Measurements from ENCODE around the gene PLXDC2.

PLXDC2 gene

GRCh38 chr10:19904202-19904661 lies 88.0 kb downstream of the PLXDC2 start:
- in situ Hi-C loops (cut with MboI; ENCODE audit: low sequenced_read_pairs), result no loop called here

GRCh38 chr10:19906108-19906791 lies 90.0 kb downstream of the PLXDC2 start:
- in situ Hi-C loops (cut with MboI; ENCODE audit: low sequenced_read_pairs), result no loop called here

GRCh38 chr10:19908991-19909696 lies 92.9 kb downstream of the PLXDC2 start:
- in situ Hi-C loops (cut with MboI; ENCODE audit: low sequenced_read_pairs), result no loop called here

- in situ Hi-C loops (cut with MboI; ENCODE audit: low sequenced_read_pairs), result no loop called here
Observed at GRCh38 chr10:19911886-19912285, 95.7 kb downstream of the PLXDC2 start.

- in situ Hi-C loops (cut with MboI; ENCODE audit: low sequenced_read_pairs), result no loop called here
Observed at GRCh38 chr10:19913987-19914386, 97.8 kb downstream of the PLXDC2 start.

GRCh38 chr10:19915125-19915524 lies 98.9 kb downstream of the PLXDC2 start:
- in situ Hi-C loops (cut with MboI; ENCODE audit: low sequenced_read_pairs), result no loop called here

DNA sequence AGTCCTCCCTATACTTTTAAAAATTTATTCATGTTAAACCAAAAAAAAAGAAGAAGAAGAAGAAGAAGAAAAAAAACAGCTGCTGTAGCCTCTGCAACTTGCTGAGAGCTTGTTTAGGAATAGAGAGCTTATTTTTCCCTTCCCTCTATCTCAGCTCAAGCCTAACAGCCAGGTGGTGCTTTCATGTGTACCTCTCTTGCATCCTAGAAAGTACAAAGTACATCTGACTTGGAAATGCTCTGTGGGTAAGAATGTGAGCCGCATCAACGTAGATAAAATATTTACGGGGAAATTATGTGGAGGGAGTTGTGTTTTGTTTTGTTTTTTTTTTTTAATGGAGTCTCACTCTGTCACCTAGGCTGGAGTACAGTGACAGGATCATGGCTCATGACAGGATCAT lies 99.6 kb downstream of the PLXDC2 start:
- in situ Hi-C loops (cut with MboI; ENCODE audit: low sequenced_read_pairs), result no loop called here

- in situ Hi-C loops (cut with MboI; ENCODE audit: low sequenced_read_pairs), result no loop called here
Observed at GRCh38 chr10:19917751-19918478, 101.7 kb downstream of the PLXDC2 start.

DNA sequence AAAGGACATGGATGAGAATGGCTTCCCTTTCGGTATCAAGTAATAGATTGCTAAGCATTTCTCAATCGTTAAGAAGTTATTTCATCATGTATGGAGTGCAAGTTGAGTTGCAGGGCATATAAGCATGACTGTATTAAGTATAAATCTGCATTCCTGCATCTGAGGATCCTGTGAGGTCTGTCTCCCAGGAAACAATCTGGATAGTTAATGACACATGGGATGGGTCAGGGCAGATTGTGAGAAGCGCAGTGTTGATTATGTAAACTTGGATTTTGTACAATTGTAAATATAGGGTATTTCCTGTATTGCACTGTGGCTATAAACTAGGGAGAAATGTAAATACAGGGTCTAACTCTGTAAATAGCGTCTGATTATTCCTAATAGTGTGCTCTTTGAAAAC lies 102.6 kb downstream of the PLXDC2 start:
- in situ Hi-C loops (cut with MboI; ENCODE audit: low sequenced_read_pairs), result no loop called here

DNA sequence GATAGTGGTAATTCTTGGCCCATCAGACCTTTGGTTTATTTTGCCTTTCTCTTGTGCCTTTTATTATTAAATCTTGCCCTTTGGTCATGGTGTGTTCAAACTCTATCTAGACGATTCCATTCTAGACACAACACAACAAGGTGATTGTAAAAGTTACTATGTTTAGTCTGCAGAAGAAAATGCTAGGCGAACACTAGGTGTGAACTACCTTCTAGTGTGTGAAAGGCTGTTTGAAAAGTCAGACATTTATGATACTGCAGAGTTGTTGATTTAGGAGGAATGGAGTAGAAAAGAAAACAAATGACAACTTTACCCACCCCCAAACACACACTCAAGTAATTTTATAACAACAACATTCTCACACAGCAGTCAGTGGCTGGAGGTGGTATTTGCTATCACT lies 103.4 kb downstream of the PLXDC2 start:
- in situ Hi-C loops (cut with MboI; ENCODE audit: low sequenced_read_pairs), result no loop called here

GRCh38 chr10:19920075-19920726 lies 104.0 kb downstream of the PLXDC2 start:
- in situ Hi-C loops (cut with MboI; ENCODE audit: low sequenced_read_pairs), result no loop called here

GRCh38 chr10:19921300-19922140 lies 105.3 kb downstream of the PLXDC2 start:
- in situ Hi-C loops (cut with MboI; ENCODE audit: low sequenced_read_pairs), result no loop called here

DNA sequence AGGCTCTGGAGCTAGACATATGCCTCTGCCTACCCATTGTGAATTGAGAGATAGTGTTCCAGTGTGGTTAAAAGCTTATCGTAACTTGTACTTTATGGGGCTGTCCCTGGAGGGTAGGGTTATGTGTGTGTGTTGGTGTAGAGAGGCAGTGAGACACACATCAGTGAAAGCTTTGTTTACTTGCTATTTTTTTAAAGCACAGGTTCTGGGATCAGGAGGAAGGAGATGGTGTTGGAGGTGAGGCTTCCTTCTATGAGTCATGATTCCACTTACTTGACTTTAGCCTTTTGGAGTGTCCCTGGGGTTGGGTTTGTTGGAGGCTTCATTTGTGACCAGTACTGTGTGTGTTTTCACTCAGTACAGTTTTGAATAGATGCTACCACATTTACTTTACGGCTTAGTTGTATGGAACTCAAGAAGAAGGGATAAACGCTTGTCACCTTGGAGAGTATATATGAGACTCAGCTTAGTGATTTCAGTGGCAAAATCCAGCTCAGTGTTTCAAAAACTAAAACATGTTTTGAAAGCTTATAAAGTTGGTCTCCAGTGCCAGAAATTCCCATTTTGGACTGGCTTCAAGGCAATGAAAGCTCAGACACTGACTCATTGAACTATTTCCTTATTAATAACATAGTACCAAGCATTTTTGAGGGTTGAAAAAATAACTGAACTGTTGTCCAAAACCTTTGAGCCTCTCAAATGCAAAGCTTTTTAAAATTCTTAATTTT lies 106.2 kb downstream of the PLXDC2 start:
- in situ Hi-C loops (cut with MboI; ENCODE audit: low sequenced_read_pairs), result no loop called here

- in situ Hi-C loops (cut with MboI; ENCODE audit: low sequenced_read_pairs), result no loop called here
Observed at GRCh38 chr10:19925064-19925463, 108.8 kb downstream of the PLXDC2 start.

DNA sequence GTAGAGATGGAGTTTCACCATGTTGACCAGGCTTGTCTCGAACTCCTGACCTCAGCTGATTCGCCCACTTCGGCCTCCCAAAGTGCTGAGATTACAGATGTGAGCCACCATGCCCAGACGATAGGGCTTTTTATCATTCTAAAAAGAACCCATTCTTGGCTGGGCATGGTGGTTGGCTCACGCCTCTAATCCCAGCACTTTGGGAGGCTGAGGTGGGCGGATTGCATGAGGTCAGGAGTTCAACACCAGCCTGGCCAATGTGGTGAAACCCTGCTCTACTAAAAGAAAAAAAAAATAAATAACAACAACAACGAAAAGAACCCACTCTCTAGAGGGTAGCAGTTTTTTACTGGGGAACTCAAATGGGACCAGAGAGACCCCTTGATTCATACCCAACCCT lies 112.7 kb downstream of the PLXDC2 start:
- in situ Hi-C loops (cut with MboI; ENCODE audit: low sequenced_read_pairs), result no loop called here

- in situ Hi-C loops (cut with MboI; ENCODE audit: low sequenced_read_pairs), result no loop called here
Observed at GRCh38 chr10:19929506-19930140, 113.4 kb downstream of the PLXDC2 start.

GRCh38 chr10:19930936-19931893 lies 115.0 kb downstream of the PLXDC2 start:
- in situ Hi-C loops (cut with MboI; ENCODE audit: low sequenced_read_pairs), result no loop called here

DNA sequence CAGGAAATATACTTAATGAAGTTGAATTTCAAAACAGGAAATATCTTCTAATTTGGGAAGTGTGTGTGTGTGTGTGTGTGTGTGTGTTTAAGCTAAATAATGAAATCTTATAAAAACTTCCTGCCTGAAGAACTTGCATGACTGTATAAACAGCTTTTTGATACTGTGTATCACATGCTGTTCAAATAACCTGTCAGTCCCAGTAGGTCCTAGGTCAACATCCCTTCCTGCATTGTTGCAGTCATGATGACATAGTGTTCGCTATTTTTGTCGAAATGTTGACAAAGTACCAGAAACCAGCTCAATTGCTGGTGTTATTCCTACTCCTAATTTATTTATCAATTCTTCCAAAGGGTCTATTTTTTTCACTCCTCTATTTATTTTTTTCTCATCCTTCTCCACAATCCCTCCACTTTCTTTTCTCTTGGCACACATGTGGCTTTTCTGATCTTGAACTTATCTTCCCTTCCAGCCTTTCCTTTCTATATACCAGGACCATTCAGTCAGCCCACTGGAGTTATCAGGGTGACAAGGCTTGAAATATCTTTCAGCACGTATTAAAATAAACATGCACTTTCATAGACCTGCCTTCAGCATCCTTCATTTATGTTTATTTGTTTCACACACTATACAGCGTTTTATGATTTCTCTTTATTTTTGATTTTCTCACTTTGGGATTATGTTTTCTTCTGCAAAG lies 115.8 kb downstream of the PLXDC2 start:
- in situ Hi-C loops (cut with MboI; ENCODE audit: low sequenced_read_pairs), result no loop called here
